Stimulated activated CD8-positive, alpha-beta memory T cell treated with anti-CD3 and anti-CD28 coated beads, Interleukin-12 subunit alpha, Interleukin-12 subunit beta, amount 100 ng/mL, for 4 hours (primary cell): ENCODE data around the gene MYO18B.

Experiments
- DNase-seq: peaks from one replicate; pipeline ENCODE4 v3.0.0-alpha.2; 2020; ENCODE audit warnings: low read depth

MYO18B gene

GRCh38 chr22:25908212-25908611, 166.2 kb downstream of the MYO18B start:
- no peak for DNase-seq

GRCh38 chr22:25908755-25909154, 166.8 kb downstream of the MYO18B start:
- no peak for DNase-seq

GRCh38 chr22:25909614-25910387, 167.8 kb downstream of the MYO18B start:
- DNase-seq: no peak

DNA sequence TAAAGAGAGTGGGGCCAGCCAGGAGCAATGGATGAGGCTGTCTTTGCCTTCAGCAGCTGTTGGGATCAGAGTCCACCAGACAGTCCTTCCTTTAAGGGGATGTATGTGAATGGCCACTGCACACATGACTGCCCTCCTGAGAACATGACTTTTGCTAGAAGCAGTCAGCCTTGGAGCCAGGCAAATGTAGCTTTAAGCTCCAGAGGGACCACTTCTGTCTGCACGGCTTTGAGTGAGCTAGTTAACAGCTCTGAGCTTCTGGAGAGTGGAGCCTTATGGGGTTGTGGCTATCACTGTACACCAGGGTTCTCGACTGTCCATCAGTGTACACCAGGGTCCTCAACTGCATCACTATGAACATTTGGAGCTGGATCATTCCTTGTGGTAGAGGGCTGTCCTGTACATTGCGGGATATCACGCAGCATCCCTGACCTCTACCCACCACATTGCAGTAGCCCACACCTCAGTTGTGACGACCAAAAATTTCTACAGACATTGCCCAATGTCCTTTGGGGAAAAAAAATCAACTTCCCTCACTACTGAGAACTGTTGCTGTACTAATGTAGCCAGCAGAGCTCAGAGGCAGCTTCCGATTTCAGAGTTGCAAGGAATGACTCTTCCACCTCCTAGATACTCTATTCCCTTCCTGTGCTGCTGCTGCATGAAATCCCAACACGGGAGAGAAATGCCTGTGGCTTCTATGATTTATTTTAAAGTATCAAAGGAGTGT, 169.4 kb downstream of the MYO18B start:
- no peak for DNase-seq

GRCh38 chr22:25919452-25919851, 177.5 kb downstream of the MYO18B start:
- DNase-seq: no peak

DNA sequence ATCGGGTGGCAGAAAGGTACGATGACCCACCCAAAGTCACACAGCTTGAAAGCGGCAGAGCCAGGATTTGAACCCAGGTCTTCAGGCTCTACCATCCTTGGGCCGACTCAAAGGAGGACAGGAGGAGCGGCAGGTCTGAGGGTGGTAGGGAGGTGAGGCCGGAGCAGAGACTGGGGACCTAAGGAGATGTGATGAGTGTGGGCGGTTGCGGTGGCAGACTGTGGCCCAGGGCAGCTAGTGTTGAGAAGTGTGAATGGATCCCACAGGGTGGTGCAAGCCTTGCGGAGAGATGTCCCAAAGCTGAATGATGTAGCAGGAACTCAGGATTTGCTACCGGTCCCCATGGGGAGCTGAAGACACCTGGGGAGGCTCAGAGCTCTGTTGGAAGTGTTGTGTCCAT, 180.2 kb downstream of the MYO18B start:
- DNase-seq: no peak

GRCh38 chr22:25923914-25924313, 181.9 kb downstream of the MYO18B start:
- DNase-seq: no peak

DNA sequence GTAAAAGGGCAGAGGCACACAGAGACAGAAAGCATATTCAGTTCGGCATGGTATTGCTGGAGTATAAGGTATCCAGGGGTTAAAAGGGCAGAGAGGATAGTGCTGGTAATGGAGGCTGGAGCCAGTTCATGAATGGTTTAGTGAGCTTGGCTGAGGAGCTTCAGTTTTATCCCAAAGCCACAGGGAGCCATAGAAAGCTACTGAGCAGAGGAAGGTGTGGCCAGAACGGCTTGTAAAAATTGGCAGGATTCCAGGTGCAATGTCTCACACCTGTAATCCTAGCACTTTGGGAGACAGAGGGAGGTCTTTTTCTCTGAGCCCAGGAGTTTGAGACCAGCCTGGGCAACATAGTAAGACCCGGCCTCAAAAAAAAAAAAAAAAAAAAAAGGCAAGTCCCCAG, 186.1 kb downstream of the MYO18B start:
- DNase-seq: no peak

- no peak for DNase-seq
These were observed 187.4 kb downstream of the MYO18B start for GRCh38 chr22:25929321-25929878.

- DNase-seq: no peak
These were observed 188.1 kb downstream of the MYO18B start for GRCh38 chr22:25930083-25930482.

DNA sequence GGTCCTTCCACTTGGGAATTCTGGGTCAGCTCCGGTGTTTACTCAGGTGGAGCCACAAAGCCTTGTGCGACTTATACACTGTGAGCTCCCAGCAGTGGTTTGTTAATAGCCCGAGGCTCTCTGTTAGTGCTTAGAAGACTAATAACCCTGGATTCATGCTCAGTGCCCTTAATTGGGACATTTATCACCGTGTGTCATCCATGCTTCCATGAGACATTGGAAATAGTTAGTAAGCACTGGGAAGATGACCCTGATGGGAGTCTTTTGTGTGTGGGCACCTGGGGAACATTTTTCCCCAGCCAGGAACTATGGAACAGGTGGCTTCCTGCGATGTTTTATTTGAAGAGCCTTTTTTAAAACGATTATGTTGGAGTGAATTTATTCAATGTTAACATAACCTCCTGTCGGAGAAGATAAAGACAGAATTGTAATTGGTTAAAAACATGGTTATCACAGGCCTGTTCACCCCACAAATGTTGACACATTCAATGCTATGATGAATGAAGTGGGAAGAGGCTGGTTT, 188.9 kb downstream of the MYO18B start:
- no peak for DNase-seq

- DNase-seq: no peak
These were observed 191.3 kb downstream of the MYO18B start for GRCh38 chr22:25933158-25933788.

DNA sequence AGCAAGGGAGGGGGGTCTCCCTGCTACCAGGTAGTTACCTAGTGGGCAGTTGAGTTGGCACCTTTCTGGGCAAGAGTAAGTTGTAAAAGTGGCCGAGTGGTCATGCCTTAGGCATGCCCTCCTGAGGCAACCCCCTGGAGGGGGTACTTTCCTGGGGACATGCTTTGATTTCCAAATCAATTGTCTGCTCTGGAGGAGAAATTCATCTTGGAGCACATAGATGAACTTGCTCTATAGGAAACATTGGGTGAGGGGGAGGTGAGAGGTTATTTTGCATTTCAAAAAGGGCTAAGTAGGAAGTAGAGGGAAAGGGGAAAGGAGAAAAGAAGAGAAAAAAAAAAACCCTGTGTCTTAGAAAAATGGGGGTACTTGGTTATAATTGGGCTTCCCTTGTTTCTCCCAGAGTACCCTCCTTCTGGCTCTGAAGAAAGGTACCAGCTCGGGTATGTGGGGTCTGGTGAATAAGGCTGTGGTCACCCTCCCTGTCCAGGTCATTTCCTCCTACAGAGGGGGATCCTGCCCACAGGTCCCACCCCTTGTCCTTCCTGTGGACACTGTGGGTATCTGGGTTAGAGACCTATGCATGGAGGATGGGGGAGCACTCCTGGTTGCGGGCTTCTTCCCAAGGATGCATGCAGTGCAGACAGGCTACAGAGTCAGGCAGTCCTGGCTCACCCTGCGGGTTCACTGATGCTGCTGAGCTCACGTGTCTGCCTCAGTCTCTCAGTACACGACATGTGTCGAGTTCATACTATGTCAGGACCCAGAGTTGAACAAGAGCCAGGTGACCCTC, 193.5 kb downstream of the MYO18B start:
- no peak for DNase-seq

GRCh38 chr22:25938151-25938550, 196.2 kb downstream of the MYO18B start:
- no peak for DNase-seq

- DNase-seq: no peak
These were observed 197.4 kb downstream of the MYO18B start for GRCh38 chr22:25939384-25939783.

DNA sequence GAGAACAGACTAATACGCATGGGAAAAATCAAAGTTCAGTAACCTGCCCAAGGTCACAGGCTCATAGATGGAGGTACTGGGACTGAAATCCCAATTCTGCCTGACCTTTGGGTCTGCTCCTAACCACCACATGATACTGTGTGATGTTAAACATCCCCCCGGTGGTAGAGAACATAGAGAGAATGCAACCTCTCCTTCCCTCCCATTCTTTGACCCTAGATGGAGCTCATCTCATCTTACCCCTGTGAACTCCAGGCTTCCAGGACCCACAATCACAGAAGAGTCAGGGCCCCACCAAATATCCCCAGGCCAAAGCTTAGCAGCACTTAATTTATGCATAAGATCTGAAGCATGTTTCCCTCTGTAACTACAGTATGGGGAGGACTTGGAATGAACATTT, 198.5 kb downstream of the MYO18B start:
- no peak for DNase-seq

GRCh38 chr22:25941365-25941960, 199.5 kb downstream of the MYO18B start:
- no peak for DNase-seq

DNA sequence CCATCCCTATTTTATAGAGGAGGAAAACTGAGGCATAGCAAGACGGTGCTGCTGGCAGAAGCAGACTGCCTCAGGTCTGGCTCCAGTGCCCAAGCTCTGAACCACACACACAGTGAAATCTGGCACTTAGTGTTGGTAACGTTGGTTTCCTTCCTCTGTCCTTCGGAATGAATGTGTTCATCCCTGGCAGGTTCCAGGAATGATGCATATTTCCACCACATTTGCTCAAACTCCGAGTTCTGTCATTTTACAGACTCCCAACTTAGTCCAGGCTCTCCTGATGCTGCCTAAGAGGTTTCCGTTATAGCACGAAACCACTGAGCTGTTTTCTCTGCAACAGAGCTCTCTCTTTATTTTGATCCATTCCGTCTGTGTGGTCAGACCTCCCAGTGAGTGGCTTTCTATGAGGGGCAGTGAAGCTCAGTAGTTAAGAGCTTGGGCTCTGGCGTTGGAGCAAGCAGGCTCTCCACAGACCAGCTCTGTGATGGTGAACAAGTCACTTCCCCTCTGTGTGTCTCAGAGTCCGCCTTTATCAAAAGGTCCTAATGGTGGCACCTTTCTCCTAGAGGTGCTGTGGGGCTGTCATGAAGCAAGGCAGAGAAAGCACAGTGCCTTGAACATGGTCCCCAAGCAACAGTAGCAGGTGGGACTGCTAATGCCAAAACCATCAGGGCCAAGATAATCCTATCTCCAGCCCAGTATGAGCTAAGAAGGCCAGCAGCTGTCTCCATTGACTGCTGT, 200.3 kb downstream of the MYO18B start:
- no peak for DNase-seq

GRCh38 chr22:25942856-25943411, 200.9 kb downstream of the MYO18B start:
- DNase-seq: no peak

DNA sequence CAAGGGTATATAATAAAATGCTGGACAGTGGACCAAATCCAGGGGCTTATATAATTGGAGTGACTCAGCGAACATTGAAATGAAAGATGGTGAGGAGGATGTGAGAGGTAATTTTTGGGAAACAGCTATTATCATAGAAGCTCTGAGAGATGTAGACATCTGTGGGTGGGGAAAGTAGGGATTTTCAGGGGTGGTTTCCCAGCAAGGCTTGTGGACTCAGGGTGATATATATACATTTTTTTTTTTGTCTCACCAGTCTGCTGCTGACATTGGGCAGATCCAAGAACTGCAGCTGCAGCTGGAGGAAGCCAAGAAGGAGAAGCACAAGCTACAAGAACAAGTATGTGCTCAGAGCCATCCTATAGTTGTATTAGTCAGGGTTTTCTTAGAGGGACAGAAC, 208.1 kb downstream of the MYO18B start:
- DNase-seq: no peak
